NCI-H510A (cell line): Measurements from ENCODE around the gene RPGRIP1.
"Not testable (repeated sequence)": the region's sequence is repeated elsewhere in the genome, so short reads cannot be mapped to it uniquely, and the experiment has no call there.

Experiments
- DNase-seq: peaks from one replicate; lab custom pipeline; 2025; lab: John Stamatoyannopoulos, UW

The RPGRIP1 gene

DNA sequence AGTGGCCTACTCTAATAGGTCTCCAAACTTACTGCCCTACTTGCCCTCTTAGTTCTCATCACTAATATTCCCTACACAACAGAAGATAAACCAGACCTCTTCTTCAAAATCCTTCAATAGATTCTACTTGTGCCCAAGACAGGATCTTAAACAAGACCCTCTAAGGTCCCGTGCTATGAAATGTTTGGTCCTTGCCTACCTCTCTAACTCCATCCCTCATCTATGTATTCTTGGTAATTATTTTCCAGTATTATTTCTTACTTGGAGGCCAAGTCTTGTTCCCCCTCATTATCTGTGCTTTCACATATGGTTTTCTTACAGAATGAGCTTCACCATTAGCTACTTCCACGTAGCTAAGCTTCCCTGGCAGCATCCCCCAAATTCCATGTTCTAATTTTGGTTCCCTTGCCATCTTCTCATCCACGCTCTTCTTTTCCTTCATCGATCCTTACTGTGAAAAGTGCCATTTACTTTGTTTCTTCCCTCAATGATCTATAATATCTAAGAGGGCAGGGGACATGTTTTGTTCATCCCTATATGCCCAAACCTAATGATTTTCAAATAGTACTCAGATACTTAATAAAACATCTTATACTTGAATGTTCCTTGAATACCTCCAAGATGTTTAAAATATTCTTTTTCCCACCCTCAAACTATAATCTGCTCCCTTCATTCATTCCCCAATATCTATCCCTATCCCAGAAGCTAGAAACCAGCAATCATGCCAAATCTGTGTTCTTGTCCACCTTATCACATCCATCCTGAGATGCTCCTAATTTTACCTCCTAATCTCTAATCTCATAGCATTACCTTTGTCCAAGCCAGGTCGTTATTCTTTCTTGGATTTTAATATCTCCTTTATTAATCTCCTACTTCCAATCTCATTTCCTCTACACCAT lies 20.7 kb upstream of the RPGRIP1 start:
- DNase-seq, result no peak

DNA sequence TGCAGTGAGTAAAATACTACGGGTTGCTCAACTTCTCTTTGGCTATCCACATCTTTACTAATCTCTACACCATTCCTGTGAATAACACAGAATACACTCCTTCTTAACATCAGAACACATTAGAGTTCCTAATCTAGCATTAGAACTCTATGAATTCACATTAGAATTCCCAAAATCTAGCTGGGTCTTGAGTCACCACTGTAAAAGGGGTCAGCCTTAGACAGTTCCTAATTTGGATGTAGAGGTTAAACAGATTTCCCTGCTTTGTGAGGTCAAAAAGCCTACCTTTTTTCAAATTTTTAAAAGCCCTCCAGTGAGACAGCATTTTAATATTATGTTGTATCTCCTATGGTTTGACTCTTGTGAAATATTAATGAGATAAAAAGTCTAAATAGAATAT lies 18.1 kb upstream of the RPGRIP1 start:
- DNase-seq, result no peak

GRCh38 chr14:21262410-21262809 lies 17.5 kb upstream of the RPGRIP1 start:
- DNase-seq, result no peak

- DNase-seq, result no peak
Measured at GRCh38 chr14:21263284-21264024, 16.4 kb upstream of the RPGRIP1 start.

- DNase-seq, result no peak
Measured at GRCh38 chr14:21264025-21264801, 15.7 kb upstream of the RPGRIP1 start.

GRCh38 chr14:21267431-21267845 lies 12.4 kb upstream of the RPGRIP1 start:
- no peak for DNase-seq

- no peak for DNase-seq
Measured at GRCh38 chr14:21267886-21268616, 11.8 kb upstream of the RPGRIP1 start.

GRCh38 chr14:21268617-21269251 lies 11.1 kb upstream of the RPGRIP1 start:
- DNase-seq, result peak; percentile 51

GRCh38 chr14:21269252-21270046 lies 10.4 kb upstream of the RPGRIP1 start, which contains the start of gene HNRNPC:
Gene HNRNPC (minus strand): TSS chr14:21269442. CDS start chr14:21234193, 35,249 bp downstream.
- peak; percentile 99 for DNase-seq

DNA sequence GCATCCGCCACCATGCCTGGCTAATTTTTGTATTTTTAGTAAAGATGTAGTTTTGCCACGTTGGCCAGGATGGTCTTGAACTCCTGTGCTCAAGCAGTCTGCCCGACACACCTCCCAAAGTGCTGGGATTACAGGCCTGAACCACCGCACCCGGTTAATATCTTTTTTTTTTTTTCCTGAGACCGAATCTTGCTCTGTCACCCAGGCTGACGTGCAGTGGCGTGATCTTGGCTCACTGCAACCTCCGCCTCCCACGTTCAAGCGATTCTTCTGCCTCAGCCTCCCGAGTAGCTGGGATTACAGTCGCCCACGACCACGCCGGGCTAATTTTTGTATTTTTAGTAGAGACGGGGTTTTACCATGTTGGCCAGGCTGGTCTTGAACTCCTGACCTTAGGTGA lies 7.2 kb upstream of the RPGRIP1 start:
- DNase-seq, result not testable (repeated sequence)

- DNase-seq, result no peak
Measured at GRCh38 chr14:21275261-21275858, 4.5 kb upstream of the RPGRIP1 start.

GRCh38 chr14:21278632-21279031 lies 1.3 kb upstream of the RPGRIP1 start:
- no peak for DNase-seq

DNA sequence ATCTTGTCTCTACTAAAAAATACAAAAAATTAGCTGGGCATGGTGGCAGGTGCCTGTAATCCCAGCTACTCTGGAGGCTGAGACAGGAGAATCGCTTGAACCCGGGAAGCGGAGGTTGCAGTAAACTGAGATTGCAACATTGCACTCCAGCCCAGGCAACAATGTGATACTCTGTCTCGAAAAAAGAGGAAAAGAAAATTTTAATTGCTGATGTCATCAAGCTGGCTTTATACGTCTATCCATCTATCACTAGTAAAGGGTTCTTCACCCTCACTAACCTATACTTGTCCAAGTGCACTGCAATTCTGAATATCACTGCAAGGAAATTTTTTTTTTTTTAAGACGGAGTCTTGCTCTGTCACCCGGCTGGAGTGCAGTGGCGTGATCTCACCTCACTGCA lies 2.0 kb downstream of the RPGRIP1 start:
- not testable (repeated sequence) for DNase-seq

GRCh38 chr14:21286516-21286915 lies 6.6 kb downstream of the RPGRIP1 start:
- not testable (repeated sequence) for DNase-seq

DNA sequence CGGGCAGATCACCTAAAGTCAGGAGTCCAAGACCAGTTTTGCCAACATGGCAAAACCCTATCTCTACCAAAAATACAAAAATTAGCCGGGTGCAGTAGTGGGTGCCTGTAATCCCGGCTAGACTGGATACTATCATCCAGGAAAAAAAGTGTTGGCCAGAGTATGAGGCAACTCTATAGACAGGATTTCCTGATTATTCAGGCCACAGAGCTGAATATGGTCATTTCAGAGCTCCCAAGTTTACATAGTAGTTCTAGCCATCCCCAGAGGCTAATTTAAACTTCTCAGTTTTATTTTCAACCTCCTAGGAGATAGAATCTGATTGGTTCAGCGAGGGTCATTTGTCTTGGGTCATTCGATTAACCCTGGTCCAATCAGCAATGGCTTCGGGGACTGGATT lies 7.3 kb downstream of the RPGRIP1 start:
- no peak for DNase-seq

- DNase-seq, result not testable (repeated sequence)
Measured at GRCh38 chr14:21294026-21294425, 14.1 kb downstream of the RPGRIP1 start.

DNA sequence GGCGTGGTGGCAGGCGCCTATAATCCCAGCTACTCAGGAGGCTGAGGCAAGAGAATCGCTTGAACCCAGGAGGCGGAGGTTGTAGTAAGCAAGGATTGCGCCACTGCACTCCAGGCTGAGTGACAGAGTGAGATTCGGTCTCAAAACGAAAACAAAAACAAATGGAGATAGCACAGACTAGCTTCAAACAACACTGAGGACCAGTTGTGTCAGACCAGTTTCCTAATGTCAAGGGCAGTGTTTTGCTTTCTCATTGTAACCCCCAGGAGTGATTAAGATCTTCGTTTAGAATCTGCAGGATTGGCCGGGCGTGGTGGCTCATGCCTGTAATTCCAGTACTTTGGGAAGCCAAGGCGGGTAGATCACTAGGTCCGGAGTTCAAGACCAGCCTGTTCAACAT lies 18.5 kb downstream of the RPGRIP1 start:
- no peak for DNase-seq

DNA sequence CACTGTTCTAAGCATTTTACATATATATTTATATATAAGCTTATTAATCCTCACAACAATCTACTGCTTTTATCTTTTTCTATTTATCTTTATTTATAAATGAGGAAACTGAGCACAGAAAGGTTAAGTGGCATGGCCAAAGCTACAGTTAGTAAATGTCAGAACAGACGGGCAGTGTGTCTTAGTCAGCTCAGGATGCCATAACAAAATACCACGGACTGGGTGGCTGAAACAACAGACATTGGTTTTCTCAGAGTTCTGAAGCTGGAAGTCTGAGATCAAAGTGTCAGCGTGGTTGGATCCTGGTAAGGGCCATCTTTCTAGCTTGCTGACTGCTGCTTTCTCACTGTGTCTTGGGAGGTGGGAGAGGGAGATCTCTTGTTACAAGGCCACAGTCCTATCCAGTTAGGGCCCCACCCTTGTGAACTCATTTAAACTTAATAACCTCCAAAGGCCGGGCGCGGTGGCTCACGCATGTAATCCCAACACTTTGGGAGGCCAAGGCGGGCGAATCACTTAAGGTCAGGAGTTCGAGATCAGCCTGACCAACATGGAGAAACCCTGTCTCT lies 19.8 kb downstream of the RPGRIP1 start:
- no peak for DNase-seq

- peak; percentile 14 for DNase-seq
Measured at GRCh38 chr14:21300892-21301291, 21.0 kb downstream of the RPGRIP1 start.
